SK-N-SH treated with all-trans-retinoic acid at 6 μM for 48 hours (cell line): ENCODE results near the gene MNAT1.

Source experiments
- ATAC-seq: fragments of 200-7000 bp; cut with Tn5 transposase; 3 replicates; pipeline ENCODE4 v1.9.1; 2020; ENCODE audit warnings: mild to moderate bottlenecking, moderate library complexity
- ARNTL ChIP-seq: fragments of 450-650 bp; formaldehyde crosslinking; IDR thresholded peaks from 2 replicates; pipeline ENCODE4 v1.5.0; 2020; ENCODE audit warnings: low read depth, mild to moderate bottlenecking, moderate library complexity, borderline replicate concordance
- BACH2 ChIP-seq: fragments of 250-450 bp; sonication (Bioruptor Pico); IDR thresholded peaks from 2 replicates; pipeline ENCODE4 v1.9.0; 2021; ENCODE audit warnings: mild to moderate bottlenecking, borderline replicate concordance
- CREB5 ChIP-seq: fragments of 250-450 bp; sonication (Bioruptor Pico); IDR thresholded peaks from 2 replicates; pipeline ENCODE4 v1.5.1; 2020; ENCODE audit warnings: low read depth, mild to moderate bottlenecking, moderate library complexity
- CSDC2 ChIP-seq: fragments of 250-450 bp; sonication (Bioruptor Pico); IDR thresholded peaks from 2 replicates; pipeline ENCODE4 v1.5.0; 2020; ENCODE audit warnings: mild to moderate bottlenecking, moderate library complexity
- CSRNP3 ChIP-seq: fragments of 250-450 bp; sonication (Bioruptor Pico); IDR thresholded peaks from 2 replicates; pipeline ENCODE4 v1.5.1; 2021; ENCODE audit warnings: mild to moderate bottlenecking, moderate library complexity
- ESRRG ChIP-seq: fragments of 250-450 bp; sonication (Bioruptor Pico); IDR thresholded peaks from 2 replicates; pipeline ENCODE4 v1.6.1; 2021; ENCODE audit warnings: mild to moderate bottlenecking
- GLIS3 ChIP-seq: fragments of 250-450 bp; sonication (Bioruptor Pico); IDR thresholded peaks from 2 replicates; pipeline ENCODE4 v1.5.0; 2020; ENCODE audit warnings: mild to moderate bottlenecking, moderate library complexity
- OSR1 ChIP-seq: fragments of 250-450 bp; sonication (Bioruptor Pico); IDR thresholded peaks from 2 replicates; pipeline ENCODE4 v1.8.0; 2022; ENCODE audit warnings: moderate library complexity, mild to moderate bottlenecking, inconsistent platforms
- PATZ1 ChIP-seq: fragments of 250-450 bp; sonication (Bioruptor Pico); IDR thresholded peaks from 2 replicates; pipeline ENCODE4 v1.8.0; 2020; ENCODE audit warnings: mild to moderate bottlenecking, moderate library complexity, borderline replicate concordance
- PPARA ChIP-seq: fragments of 250-450 bp; sonication (Bioruptor Pico); IDR thresholded peaks from 2 replicates; pipeline ENCODE4 v1.5.0; 2020; ENCODE audit warnings: mild to moderate bottlenecking, borderline replicate concordance
- RARB ChIP-seq: fragments of 250-450 bp; sonication (Bioruptor Pico); IDR thresholded peaks from 2 replicates; pipeline ENCODE4 v1.8.0; 2021; ENCODE audit warnings: mild to moderate bottlenecking, moderate library complexity
- SNAI2 ChIP-seq: fragments of 250-450 bp; sonication (Bioruptor Pico); IDR thresholded peaks from 2 replicates; pipeline ENCODE4 v1.5.0; 2020; ENCODE audit warnings: mild to moderate bottlenecking, moderate library complexity
- TCF4 ChIP-seq: fragments of 250-450 bp; sonication (Bioruptor Pico); IDR thresholded peaks from 2 replicates; pipeline ENCODE4 v1.8.0; 2021; ENCODE audit warnings: mild to moderate bottlenecking, moderate library complexity, borderline replicate concordance
- TOX ChIP-seq: fragments of 250-450 bp; sonication (Bioruptor Pico); IDR thresholded peaks from 2 replicates; pipeline ENCODE4 v1.8.0; 2021; ENCODE audit warnings: mild to moderate bottlenecking, moderate library complexity, borderline replicate concordance
- TSHZ2 ChIP-seq: fragments of 250-450 bp; sonication (Bioruptor Pico); IDR thresholded peaks from 2 replicates; pipeline ENCODE4 v1.5.0; 2020; ENCODE audit warnings: mild to moderate bottlenecking, moderate library complexity
- ZC3H10 ChIP-seq: fragments of 250-450 bp; sonication (Bioruptor Pico); IDR thresholded peaks from 2 replicates; pipeline ENCODE4 v1.5.1; 2021; ENCODE audit warnings: mild to moderate bottlenecking, moderate library complexity
- ZFP3 ChIP-seq: fragments of 250-450 bp; sonication (Bioruptor Pico); IDR thresholded peaks from 2 replicates; pipeline ENCODE4 v1.5.0; 2020; ENCODE audit warnings: mild to moderate bottlenecking, moderate library complexity
- ZFP30 ChIP-seq: fragments of 450-650 bp; formaldehyde crosslinking; IDR thresholded peaks from 2 replicates; pipeline ENCODE4 v1.5.0; 2022; ENCODE audit warnings: mild to moderate bottlenecking, moderate library complexity
- ZNF565 ChIP-seq: fragments of 450-650 bp; formaldehyde crosslinking; conservative IDR thresholded peaks from 2 replicates; pipeline ENCODE4 v1.5.0; 2020; ENCODE audit warnings: low read depth, mild to moderate bottlenecking, moderate library complexity
- ZNF70 ChIP-seq: fragments of 450-650 bp; formaldehyde crosslinking; IDR thresholded peaks from 2 replicates; pipeline ENCODE4 v1.5.0; 2020; ENCODE audit warnings: mild to moderate bottlenecking, moderate library complexity
- ZNF8 ChIP-seq: fragments of 450-650 bp; formaldehyde crosslinking; IDR thresholded peaks from 2 replicates; pipeline ENCODE4 v1.5.0; 2020; ENCODE audit warnings: mild to moderate bottlenecking, moderate library complexity

Gene MNAT1

GRCh38 chr14:60926002-60926401 is 191.4 kb downstream of the MNAT1 start:
- no peak for TF ChIP-seq TOX
- TF ChIP-seq TCF4 (CRISPR knock-in tag): no peak
- no peak for TF ChIP-seq ZFP3 (CRISPR knock-in tag)
- TF ChIP-seq SNAI2 (CRISPR knock-in tag): no peak
- no peak for TF ChIP-seq GLIS3
- no peak for TF ChIP-seq ZC3H10 (CRISPR knock-in tag)
- no peak for TF ChIP-seq OSR1 (CRISPR knock-in tag)
- no peak for TF ChIP-seq CSRNP3 (CRISPR knock-in tag)
- no peak for TF ChIP-seq ESRRG (CRISPR knock-in tag)
- no peak for TF ChIP-seq PPARA (CRISPR knock-in tag)
- no peak for TF ChIP-seq ZNF70 (CRISPR knock-in tag)
- TF ChIP-seq RARB (CRISPR knock-in tag): no peak
- ATAC-seq: no peak

GRCh38 chr14:60931218-60931617 is 196.7 kb downstream of the MNAT1 start:
- TF ChIP-seq RARB (CRISPR knock-in tag) (no peak), ESRRG (CRISPR knock-in tag) (no peak)
- ATAC-seq: peak; percentile 32; the same call in 2 of the 3 replicates

- no peak for ATAC-seq
- TF ChIP-seq TCF4 (CRISPR knock-in tag) (no peak), RARB (CRISPR knock-in tag) (no peak), PPARA (CRISPR knock-in tag) (no peak), PATZ1 (no peak)
Observed at GRCh38 chr14:60933920-60934655, 199.5 kb downstream of the MNAT1 start.

GRCh38 chr14:60935319-60935718 is 200.8 kb downstream of the MNAT1 start:
- ATAC-seq: no peak; the same call in 2 of the 3 replicates
- TF ChIP-seq ESRRG (CRISPR knock-in tag) (no peak), TOX (no peak), ZNF565 (no peak), TCF4 (CRISPR knock-in tag) (no peak), ZFP30 (CRISPR knock-in tag) (no peak), RARB (CRISPR knock-in tag) (no peak), CREB5 (CRISPR knock-in tag) (no peak), SNAI2 (CRISPR knock-in tag) (no peak), ZC3H10 (CRISPR knock-in tag) (no peak), ZFP3 (CRISPR knock-in tag) (no peak), CSRNP3 (CRISPR knock-in tag) (no peak), ARNTL (CRISPR knock-in tag) (no peak), GLIS3 (no peak), ZNF70 (CRISPR knock-in tag) (no peak), CSDC2 (CRISPR knock-in tag) (no peak), OSR1 (CRISPR knock-in tag) (no peak), ZNF8 (CRISPR knock-in tag) (no peak), BACH2 (CRISPR knock-in tag) (no peak)

GRCh38 chr14:60943637-60944032 is 209.1 kb downstream of the MNAT1 start:
- ATAC-seq: no peak
- no peak for TF ChIP-seq PPARA (CRISPR knock-in tag)
- TF ChIP-seq ZNF565: no peak
- TF ChIP-seq TSHZ2 (CRISPR knock-in tag): no peak
- TF ChIP-seq CREB5 (CRISPR knock-in tag): no peak
- no peak for TF ChIP-seq TCF4 (CRISPR knock-in tag)
- TF ChIP-seq SNAI2 (CRISPR knock-in tag): no peak
- no peak for TF ChIP-seq TOX
- TF ChIP-seq ARNTL (CRISPR knock-in tag): no peak
